Measurements from ENCODE around the gene JCHAIN.
A peak's percentile ranks its signal among the peaks of the same experiment; 100 is the strongest.

- TF ChIP-seq CTCF (IDR thresholded peaks at IDR 0.05) (no peak), POLR2A (IDR thresholded peaks at IDR 0.05) (no peak), POLR2AphosphoS5 (IDR thresholded peaks at IDR 0.05; ENCODE audit: insufficient read depth in 1 of 2, low read depth in 1 of 2) (peak in 1 of 2 donors; percentile 29)
Observed at GRCh38 chr4:70704215-70704930, 38.1 kb upstream of the JCHAIN start.

All from vagina (tissue), 2 donors.